Measurements from ENCODE around the gene PTPRD.

Gene PTPRD

DNA sequence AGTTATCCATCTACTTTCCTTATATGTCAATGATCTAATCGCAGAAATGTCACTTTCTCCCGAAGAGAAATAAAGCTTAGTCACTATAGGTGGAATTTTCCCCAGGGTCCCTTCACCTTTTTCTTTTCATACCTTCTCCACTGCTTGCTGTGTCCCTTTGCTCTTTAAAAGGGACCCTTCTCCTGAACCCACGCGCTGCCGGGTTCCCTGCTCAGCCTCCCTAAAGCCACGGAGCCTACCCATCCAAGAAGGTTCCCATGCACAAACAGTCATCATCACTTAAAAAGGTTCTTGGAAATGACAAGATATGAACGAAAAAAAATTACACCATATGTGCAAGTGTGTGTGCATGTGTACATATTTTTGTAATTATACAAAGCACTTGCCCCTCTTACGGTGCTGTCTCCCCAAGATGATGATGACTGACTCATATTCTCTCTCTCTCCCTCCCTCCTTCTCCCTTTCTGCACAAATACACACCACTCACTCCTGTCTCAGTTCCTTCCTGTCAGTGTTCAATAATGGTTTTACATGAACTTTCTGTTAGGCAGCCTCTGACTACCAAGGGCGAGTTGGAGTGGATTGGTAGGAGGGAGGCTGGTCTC lies 1.5 kb upstream of the PTPRD start:
- DNase-seq (ENCODE audit: low spot score): no peak
- TF ChIP-seq, protein P1, sequence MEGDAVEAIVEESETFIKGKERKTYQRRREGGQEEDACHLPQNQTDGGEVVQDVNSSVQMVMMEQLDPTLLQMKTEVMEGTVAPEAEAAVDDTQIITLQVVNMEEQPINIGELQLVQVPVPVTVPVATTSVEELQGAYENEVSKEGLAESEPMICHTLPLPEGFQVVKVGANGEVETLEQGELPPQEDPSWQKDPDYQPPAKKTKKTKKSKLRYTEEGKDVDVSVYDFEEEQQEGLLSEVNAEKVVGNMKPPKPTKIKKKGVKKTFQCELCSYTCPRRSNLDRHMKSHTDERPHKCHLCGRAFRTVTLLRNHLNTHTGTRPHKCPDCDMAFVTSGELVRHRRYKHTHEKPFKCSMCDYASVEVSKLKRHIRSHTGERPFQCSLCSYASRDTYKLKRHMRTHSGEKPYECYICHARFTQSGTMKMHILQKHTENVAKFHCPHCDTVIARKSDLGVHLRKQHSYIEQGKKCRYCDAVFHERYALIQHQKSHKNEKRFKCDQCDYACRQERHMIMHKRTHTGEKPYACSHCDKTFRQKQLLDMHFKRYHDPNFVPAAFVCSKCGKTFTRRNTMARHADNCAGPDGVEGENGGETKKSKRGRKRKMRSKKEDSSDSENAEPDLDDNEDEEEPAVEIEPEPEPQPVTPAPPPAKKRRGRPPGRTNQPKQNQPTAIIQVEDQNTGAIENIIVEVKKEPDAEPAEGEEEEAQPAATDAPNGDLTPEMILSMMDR (IDR thresholded peaks at IDR 0.05; ENCODE audit: extremely low read depth, insufficient read depth, missing control alignments): no peak
- in situ Hi-C loops (cut with MboI; ENCODE audit: low pct_unique_long_range_greater_than_20kb, low sequenced_read_pairs, unreplicated experiment): no loop called here

DNA sequence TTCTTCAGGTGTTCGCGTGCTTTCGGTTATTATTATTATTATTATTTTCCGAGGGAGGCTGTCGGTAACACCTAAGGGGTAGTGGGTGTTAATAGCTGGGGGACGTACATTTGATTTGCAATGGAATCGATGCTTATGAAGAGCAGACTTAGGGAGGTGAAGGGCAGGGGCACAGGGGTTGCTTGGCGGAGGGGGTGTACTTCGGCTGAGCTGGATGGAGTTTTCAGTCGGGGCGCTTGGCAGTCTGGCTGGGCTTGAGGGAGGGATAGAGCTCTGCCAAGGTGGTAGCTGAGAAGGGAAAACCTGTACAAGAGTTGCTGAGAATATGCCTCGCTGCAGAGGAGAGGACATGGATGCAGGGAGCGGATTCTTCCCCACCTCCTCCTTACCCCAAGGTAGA lies 617 bp upstream of the PTPRD start:
- TF ChIP-seq, protein P1 (IDR thresholded peaks at IDR 0.05; ENCODE audit: extremely low read depth, insufficient read depth, missing control alignments): no peak
- in situ Hi-C loops (cut with MboI; ENCODE audit: low pct_unique_long_range_greater_than_20kb, low sequenced_read_pairs, unreplicated experiment): no loop called here
- no peak for DNase-seq (ENCODE audit: low spot score)

DNA sequence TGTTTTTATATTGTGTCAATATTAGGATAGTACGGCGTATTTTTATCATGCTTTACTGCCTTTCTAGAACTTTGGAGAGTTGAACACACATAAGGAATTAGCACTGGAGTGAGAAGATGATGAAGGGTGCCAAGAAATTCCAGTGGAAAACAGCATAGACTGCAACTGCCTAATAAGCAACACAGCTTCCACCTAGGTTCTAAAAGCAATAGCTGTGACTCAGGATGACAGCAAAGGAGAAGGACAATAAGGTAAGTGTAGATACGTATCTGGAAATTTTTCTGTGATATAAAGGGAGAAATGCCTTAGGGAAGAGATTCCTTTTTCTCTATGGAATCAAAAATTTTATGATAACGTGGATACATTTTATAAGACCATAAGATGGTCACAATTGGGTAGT lies 7.4 kb downstream of the PTPRD start:
- TF ChIP-seq, protein P1 (IDR thresholded peaks at IDR 0.05; ENCODE audit: extremely low read depth, insufficient read depth, missing control alignments): no peak
- in situ Hi-C loops (cut with MboI; ENCODE audit: low pct_unique_long_range_greater_than_20kb, low sequenced_read_pairs, unreplicated experiment): no loop called here
- no peak for DNase-seq (ENCODE audit: low spot score)

DNA sequence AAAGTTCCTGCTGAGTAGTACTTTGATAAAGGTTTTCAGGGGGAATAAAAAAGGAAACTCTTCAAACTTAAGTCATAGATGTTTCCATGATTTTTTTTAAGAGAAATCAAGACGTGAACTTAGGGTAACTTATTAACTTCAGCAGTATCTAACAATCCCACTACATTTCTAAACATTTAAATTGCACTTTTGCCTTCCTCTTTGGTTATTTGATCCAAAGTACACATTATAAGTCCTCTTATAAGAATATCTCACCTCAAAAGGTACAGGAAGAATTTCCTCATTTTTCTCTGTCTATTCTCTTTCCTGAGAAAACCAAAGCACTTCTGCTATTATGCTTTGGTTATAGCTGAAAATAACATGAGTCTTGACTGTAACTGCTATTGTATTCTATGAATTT lies 7.9 kb downstream of the PTPRD start:
- TF ChIP-seq, protein P1 (IDR thresholded peaks at IDR 0.05; ENCODE audit: extremely low read depth, insufficient read depth, missing control alignments): no peak
- in situ Hi-C loops (cut with MboI; ENCODE audit: low pct_unique_long_range_greater_than_20kb, low sequenced_read_pairs, unreplicated experiment): no loop called here
- no peak for DNase-seq (ENCODE audit: low spot score)

DNA sequence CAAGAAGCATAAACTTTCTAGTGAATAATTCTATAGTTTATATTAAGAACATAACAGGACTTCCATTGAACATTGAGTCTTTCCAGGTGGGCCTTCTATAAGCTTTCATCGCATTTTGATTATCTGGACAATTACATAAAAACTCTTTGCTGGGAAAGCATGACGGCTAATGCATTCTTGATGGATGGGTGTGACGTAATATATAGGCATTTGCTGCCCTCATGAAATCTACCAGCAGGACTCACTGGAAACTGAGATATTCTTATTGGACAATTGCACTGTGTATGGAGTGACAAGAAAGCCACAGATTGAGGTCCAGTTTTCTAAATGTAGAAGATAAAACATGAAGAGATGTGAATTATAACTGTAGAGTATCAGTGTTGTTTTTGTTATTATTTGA lies 15.0 kb downstream of the PTPRD start:
- in situ Hi-C loops (cut with MboI; ENCODE audit: low pct_unique_long_range_greater_than_20kb, low sequenced_read_pairs, unreplicated experiment): no loop called here
- no peak for DNase-seq (ENCODE audit: low spot score)
- TF ChIP-seq, protein P1 (IDR thresholded peaks at IDR 0.05; ENCODE audit: extremely low read depth, insufficient read depth, missing control alignments): no peak

DNA sequence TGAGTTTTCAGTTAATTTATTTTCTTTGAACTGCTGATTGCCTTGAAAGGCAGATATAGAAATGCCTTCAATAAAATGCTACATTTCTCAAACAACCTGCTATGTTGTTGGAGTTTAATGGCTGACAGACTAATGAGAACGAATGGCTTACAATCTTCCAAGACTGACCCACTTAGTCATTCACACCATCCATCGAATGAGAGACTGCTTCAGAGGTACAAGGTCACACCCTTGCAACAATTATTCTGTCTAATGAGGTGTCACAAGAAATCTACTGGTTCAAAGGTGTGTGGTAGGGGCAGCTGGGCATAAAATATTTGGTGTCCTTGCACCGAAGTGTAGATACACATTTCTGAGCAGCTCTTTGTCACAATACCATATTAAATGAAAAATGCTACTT lies 18.3 kb downstream of the PTPRD start:
- no peak for DNase-seq (ENCODE audit: low spot score)
- TF ChIP-seq, protein P1 (IDR thresholded peaks at IDR 0.05; ENCODE audit: extremely low read depth, insufficient read depth, missing control alignments): no peak
- in situ Hi-C loops (cut with MboI; ENCODE audit: low pct_unique_long_range_greater_than_20kb, low sequenced_read_pairs, unreplicated experiment): no loop called here

DNA sequence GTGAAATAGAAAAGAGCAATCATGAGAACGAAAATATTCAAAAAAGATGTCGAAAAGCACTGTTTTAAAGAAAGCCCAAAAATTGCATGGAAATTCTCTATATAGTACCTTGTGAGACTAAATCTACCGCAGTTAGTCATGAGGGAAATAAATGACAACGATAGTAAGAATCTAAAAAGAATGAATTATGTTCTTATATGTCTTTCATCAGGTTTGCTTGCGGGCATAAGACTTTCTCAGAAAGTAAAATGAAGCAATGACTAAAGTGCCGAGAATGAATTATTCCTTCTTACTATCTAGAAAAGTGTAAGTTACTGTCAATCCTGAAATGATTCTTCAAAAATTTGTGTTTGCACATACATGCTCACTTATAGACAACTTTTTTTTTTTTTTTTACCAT lies 26.4 kb downstream of the PTPRD start:
- no peak for DNase-seq (ENCODE audit: low spot score)
- TF ChIP-seq, protein P1 (IDR thresholded peaks at IDR 0.05; ENCODE audit: extremely low read depth, insufficient read depth, missing control alignments): no peak
- in situ Hi-C loops (cut with MboI; ENCODE audit: low pct_unique_long_range_greater_than_20kb, low sequenced_read_pairs, unreplicated experiment): no loop called here

All from GM13977 (cell line).